GM19395 (cell line): ENCODE data around the gene SLC39A6.
A peak's percentile ranks its signal among the peaks of the same experiment; 100 is the strongest.
"Not testable (repeated sequence)": the region's sequence is repeated elsewhere in the genome, so short reads cannot be mapped to it uniquely, and the experiment has no call there.

Experiments used
- ATAC-seq: cut with Tn5 transposase; IDR thresholded peaks from one replicate; pipeline ENCODE4 v1.9.1; 2021; ENCODE audit warnings: mild to moderate bottlenecking, moderate library complexity; ENCODE audit not compliant: unreplicated experiment

SLC39A6 gene

GRCh38 chr18:36104749-36105148 is 24.4 kb downstream of the SLC39A6 start:
- ATAC-seq = no peak

- ATAC-seq = no peak
These were observed 27.2 kb downstream of the SLC39A6 start for GRCh38 chr18:36101943-36102342.

- no peak for ATAC-seq
These were observed 29.8 kb downstream of the SLC39A6 start for GRCh38 chr18:36099311-36099710.

GRCh38 chr18:36096955-36097354 is 32.2 kb downstream of the SLC39A6 start:
- no peak for ATAC-seq

GRCh38 chr18:36095936-36096519 is 33.1 kb downstream of the SLC39A6 start:
- ATAC-seq = peak; percentile 61

- ATAC-seq = no peak
These were observed 34.7 kb downstream of the SLC39A6 start for GRCh38 chr18:36094431-36094830.

- not testable (repeated sequence) for ATAC-seq
These were observed 37.0 kb downstream of the SLC39A6 start for GRCh38 chr18:36092116-36092515.

GRCh38 chr18:36089001-36089400 is 40.1 kb downstream of the SLC39A6 start:
- no peak for ATAC-seq

GRCh38 chr18:36088256-36088655 is 40.9 kb downstream of the SLC39A6 start:
- ATAC-seq = no peak

GRCh38 chr18:36086186-36086585 is 43.0 kb downstream of the SLC39A6 start:
- no peak for ATAC-seq

- ATAC-seq = no peak
These were observed 43.9 kb downstream of the SLC39A6 start for GRCh38 chr18:36085195-36085594.

GRCh38 chr18:36083729-36084128 is 45.4 kb downstream of the SLC39A6 start:
- no peak for ATAC-seq

GRCh38 chr18:36081118-36081517 is 48.0 kb downstream of the SLC39A6 start:
- ATAC-seq = not testable (repeated sequence)

GRCh38 chr18:36078751-36079529 is 50.2 kb downstream of the SLC39A6 start:
- ATAC-seq = no peak

- ATAC-seq = not testable (repeated sequence)
These were observed 51.4 kb downstream of the SLC39A6 start for GRCh38 chr18:36077764-36078163.

GRCh38 chr18:36075862-36076587 is 53.1 kb downstream of the SLC39A6 start:
- ATAC-seq = no peak

- ATAC-seq = no peak
These were observed 54.7 kb downstream of the SLC39A6 start for GRCh38 chr18:36074435-36074834.

GRCh38 chr18:36073676-36074075 is 55.5 kb downstream of the SLC39A6 start:
- no peak for ATAC-seq

- ATAC-seq = not testable (repeated sequence)
These were observed 56.7 kb downstream of the SLC39A6 start for GRCh38 chr18:36072406-36072805.

- ATAC-seq = peak; percentile 96
These were observed 61.8 kb downstream of the SLC39A6 start, which contains the start of gene RPRD1A for GRCh38 chr18:36067055-36067957. Gene RPRD1A, minus strand, starts transcription at chr18:36067559. Its CDS starts 155 bp downstream, at chr18:36067404.

- ATAC-seq = peak; percentile 11
These were observed 62.5 kb downstream of the SLC39A6 start for GRCh38 chr18:36066686-36067054.
